Effector CD8-positive, alpha-beta T cell (primary cell): ENCODE measurements around the gene TGOLN2.

Source experiments
- DNase-seq: peaks from one replicate; lab custom pipeline; 2025; lab: John Stamatoyannopoulos, UW

Gene TGOLN2

GRCh38 chr2:85308896-85309555 lies 18.8 kb downstream of the TGOLN2 start:
- no peak for DNase-seq

- no peak for DNase-seq
Observed at GRCh38 chr2:85308201-85308600, 19.6 kb downstream of the TGOLN2 start.

GRCh38 chr2:85307527-85307897 lies 20.3 kb downstream of the TGOLN2 start:
- DNase-seq: no peak

GRCh38 chr2:85303780-85304531 lies 23.8 kb downstream of the TGOLN2 start:
- DNase-seq: no peak

GRCh38 chr2:85302121-85302520 lies 25.7 kb downstream of the TGOLN2 start:
- DNase-seq: no peak

GRCh38 chr2:85291425-85292023 lies 36.3 kb downstream of the TGOLN2 start:
- no peak for DNase-seq

- no peak for DNase-seq
Observed at GRCh38 chr2:85288244-85288725, 39.5 kb downstream of the TGOLN2 start.

- DNase-seq: no peak
Observed at GRCh38 chr2:85287721-85288120, 40.1 kb downstream of the TGOLN2 start.

- DNase-seq: no peak
Observed at GRCh38 chr2:85286918-85287317, 40.9 kb downstream of the TGOLN2 start.

GRCh38 chr2:85283641-85284040 lies 44.1 kb downstream of the TGOLN2 start:
- no peak for DNase-seq

GRCh38 chr2:85282914-85283313 lies 44.9 kb downstream of the TGOLN2 start:
- DNase-seq: no peak

- no peak for DNase-seq
Observed at GRCh38 chr2:85281553-85281952, 46.2 kb downstream of the TGOLN2 start.

GRCh38 chr2:85278361-85278760 lies 49.4 kb downstream of the TGOLN2 start:
- no peak for DNase-seq

GRCh38 chr2:85277416-85278158 lies 50.2 kb downstream of the TGOLN2 start:
- no peak for DNase-seq

GRCh38 chr2:85276571-85277118 lies 51.1 kb downstream of the TGOLN2 start:
- no peak for DNase-seq

- DNase-seq: no peak
Observed at GRCh38 chr2:85275984-85276540, 51.7 kb downstream of the TGOLN2 start.

GRCh38 chr2:85273738-85274731 lies 53.8 kb downstream of the TGOLN2 start:
- DNase-seq: no peak

- DNase-seq: no peak
Observed at GRCh38 chr2:85272357-85272756, 55.4 kb downstream of the TGOLN2 start.

- no peak for DNase-seq
Observed at GRCh38 chr2:85269959-85270358, 57.8 kb downstream of the TGOLN2 start.
